Fibroblast of pulmonary artery (primary cell): ENCODE results near the gene MESD.

Source experiments
- DNase-seq: peaks from one replicate; pipeline ENCODE4 v3.0.0-alpha.2; 2010; ENCODE audit warnings: low read depth
- H3K4me3 ChIP-seq: replicated peaks from 2 replicates; pipeline ENCODE4 v1.5.1; 2011; ENCODE audit warnings: low read depth, mild to moderate bottlenecking, control low read depth, low read length, moderate library complexity
- TF ChIP-seq, protein P1 (sequence below): IDR thresholded peaks from 2 replicates; pipeline ENCODE4 v1.5.1; 2011; ENCODE audit warnings: mild to moderate bottlenecking, control low read depth, low read length, inconsistent platforms; ENCODE audit errors: missing control alignments

The MESD gene

DNA sequence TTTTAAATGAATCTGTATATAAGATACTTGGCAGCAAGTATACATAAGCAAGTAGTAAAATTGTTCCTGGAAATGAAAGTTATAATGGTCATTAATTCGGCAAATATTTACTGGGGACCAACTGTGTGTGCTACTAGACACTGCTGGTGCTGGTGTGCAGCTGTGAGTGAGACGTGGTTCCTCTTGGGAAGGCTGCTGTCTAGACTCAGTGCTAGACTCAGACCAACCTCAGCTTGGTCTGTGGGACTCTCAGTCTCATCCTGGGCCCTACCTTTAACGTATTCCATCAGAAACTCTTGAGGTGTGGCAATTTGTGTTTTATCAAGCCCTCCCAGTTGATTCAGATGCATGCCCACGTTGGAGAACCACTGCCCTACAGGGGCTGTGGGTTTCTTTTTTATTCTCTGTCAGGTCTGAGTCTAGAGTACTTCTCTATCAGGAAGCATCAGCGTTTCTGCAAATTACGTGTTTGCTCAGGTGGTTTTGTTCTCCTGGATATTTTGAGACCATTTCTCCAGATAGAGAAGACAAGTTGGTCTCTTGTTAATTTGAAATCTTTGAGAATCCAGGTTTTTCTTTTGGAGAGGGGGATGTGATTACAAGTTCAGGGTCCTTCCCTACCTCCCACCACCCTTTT is 17.9 kb upstream of the MESD start:
- H3K4me3 ChIP-seq: no peak overlapping the region
- TF ChIP-seq, protein P1, sequence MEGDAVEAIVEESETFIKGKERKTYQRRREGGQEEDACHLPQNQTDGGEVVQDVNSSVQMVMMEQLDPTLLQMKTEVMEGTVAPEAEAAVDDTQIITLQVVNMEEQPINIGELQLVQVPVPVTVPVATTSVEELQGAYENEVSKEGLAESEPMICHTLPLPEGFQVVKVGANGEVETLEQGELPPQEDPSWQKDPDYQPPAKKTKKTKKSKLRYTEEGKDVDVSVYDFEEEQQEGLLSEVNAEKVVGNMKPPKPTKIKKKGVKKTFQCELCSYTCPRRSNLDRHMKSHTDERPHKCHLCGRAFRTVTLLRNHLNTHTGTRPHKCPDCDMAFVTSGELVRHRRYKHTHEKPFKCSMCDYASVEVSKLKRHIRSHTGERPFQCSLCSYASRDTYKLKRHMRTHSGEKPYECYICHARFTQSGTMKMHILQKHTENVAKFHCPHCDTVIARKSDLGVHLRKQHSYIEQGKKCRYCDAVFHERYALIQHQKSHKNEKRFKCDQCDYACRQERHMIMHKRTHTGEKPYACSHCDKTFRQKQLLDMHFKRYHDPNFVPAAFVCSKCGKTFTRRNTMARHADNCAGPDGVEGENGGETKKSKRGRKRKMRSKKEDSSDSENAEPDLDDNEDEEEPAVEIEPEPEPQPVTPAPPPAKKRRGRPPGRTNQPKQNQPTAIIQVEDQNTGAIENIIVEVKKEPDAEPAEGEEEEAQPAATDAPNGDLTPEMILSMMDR: no peak
- DNase-seq: no peak

DNA sequence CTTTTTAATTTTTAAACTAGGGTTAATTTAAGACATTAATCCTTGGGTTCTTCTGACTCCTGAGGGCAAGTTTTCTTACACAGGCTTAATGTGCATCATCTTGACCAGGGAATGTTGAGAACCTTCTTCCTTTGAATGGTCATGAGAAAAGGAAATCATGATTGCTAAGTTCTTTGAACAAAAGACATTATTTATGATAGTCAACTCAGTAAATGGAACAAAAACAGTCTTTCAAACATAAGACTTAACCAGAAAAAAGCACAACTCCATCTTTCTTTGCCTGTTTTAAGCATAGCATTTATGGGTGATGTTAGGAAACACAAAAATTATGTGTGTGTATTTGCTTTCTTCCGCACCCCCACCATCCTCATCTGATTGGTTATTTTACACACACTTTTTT is 16.5 kb upstream of the MESD start:
- DNase-seq: no peak
- TF ChIP-seq, protein P1: no peak
- H3K4me3 ChIP-seq: no peak overlapping the region

DNA sequence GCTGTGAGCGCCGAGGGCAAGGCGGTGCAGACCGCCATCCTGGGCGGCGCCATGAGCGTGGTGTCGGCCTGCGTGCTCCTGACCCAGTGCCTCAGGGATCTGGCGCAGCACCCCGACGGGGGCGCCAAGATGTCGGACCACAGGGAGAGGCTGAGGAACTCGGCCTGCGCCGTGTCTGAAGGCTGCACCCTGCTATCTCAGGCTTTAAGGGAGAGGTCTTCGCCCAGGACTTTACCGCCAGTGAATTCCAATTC is 13.4 kb upstream of the MESD start:
- H3K4me3 ChIP-seq: peak overlapping the region; percentile 90
- DNase-seq: no peak
- TF ChIP-seq, protein P1: no peak

DNA sequence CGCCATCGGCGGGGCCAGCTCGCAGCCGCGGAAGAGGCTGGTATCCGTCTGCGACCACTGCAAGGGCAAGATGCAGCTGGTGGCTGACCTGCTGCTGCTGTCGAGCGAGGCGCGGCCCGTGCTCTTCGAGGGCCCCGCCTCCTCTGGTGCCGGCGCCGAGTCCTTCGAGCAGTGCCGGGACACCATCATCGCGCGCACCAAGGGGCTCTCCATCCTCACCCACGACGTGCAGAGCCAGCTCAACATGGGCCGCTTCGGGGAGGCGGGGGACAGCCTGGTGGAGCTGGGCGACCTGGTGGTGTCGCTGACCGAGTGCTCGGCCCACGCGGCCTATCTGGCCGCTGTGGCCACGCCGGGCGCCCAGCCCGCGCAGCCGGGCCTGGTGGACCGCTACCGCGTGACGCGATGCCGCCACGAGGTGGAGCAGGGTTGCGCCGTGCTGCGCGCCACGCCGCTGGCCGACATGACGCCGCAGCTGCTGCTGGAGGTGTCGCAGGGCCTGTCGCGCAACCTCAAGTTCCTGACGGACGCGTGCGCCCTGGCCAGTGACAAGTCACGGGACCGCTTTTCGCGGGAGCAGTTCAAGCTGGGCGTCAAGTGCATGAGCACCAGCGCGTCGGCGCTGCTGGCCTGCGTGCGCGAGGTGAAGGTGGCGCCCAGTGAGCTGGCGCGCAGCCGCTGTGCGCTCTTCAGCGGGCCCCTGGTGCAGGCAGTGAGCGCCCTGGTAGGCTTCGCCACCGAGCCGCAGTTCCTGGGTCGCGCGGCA is 12.9 kb upstream of the MESD start:
- peak overlapping the region; percentile 90 for H3K4me3 ChIP-seq
- TF ChIP-seq, protein P1: no peak
- DNase-seq: peak; percentile 37

DNA sequence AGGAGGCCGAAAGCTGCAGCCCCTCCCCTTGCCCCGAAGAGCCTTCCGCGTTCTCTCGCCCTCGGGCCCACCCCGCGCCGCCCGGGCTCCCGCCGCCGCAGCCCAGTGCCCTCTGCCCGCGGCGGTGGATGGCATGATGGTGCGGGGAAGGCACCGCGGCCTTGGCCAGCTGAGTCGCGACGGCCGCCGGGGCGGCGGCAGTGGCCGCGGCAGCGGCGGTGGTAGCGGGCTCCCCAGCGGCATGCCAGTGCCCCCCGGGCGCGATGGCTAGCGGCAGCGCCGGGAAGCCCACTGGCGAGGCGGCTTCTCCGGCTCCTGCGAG is 12.4 kb upstream of the MESD start:
- TF ChIP-seq, protein P1: no peak
- H3K4me3 ChIP-seq: peak overlapping the region; percentile 90
- no peak for DNase-seq

DNA sequence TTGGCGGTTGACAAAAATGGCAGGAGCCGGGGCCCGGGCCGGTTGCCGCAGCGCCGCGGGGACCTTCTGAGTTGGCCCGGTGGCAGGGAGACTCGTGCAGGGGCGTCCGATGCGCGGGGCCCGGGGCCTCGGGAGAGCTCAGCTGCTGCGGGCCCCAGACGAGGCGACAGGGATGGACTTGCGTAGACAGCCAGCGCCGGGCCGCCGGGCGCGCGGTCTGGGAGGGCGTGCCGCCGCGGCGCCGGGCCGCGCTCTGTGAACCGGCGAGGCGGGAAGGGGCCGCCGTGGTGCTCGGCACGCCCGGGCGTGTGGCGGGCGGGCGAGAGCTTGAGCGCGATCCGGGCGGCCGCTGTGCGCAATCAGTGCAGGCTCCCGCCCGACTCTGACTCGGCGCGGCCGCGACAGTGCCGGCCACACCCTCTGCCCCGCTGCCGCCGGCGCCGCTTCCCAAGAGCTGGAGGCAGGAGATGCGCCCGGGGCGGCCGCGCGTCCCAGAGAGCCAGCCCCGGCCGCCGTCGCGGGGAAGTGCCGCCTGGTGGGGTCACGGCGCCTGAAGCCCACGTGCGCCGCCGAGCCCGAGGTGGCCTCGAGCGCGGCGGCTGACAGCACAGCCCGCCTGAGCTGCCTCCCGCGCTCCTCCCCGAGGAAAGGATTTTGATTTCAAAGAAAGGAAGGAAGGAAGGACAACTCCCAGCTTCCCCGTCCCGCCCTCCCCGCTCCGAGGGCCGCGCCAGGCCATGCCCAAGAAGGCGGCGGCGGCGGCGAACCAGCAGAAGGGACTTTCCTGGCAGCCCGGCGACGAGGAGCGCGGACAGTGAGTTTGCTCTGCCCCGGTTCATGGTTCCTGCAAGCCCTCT is 11.8 kb upstream of the MESD start:
- TF ChIP-seq, protein P1: no peak
- peak; percentile 48 for DNase-seq
- peak overlapping the region; percentile 90 for H3K4me3 ChIP-seq
